Measurements from ENCODE around the gene CD109.

Gene CD109

GRCh38 chr6:73860303-73860702 is 164.3 kb downstream of the CD109 start:
- DNase-seq (ENCODE audit: low spot score) = no peak

GRCh38 chr6:73866305-73866704 is 170.3 kb downstream of the CD109 start:
- DNase-seq (ENCODE audit: low spot score) = no peak

GRCh38 chr6:73867411-73867810 is 171.4 kb downstream of the CD109 start:
- no peak for DNase-seq (ENCODE audit: low spot score)

- DNase-seq (ENCODE audit: low spot score) = no peak
These were observed 174.9 kb downstream of the CD109 start for GRCh38 chr6:73870907-73871306.

- no peak for DNase-seq (ENCODE audit: low spot score)
These were observed 177.1 kb downstream of the CD109 start for GRCh38 chr6:73873081-73873480.
